Inflammatory macrophage (primary cell): ENCODE data around the gene CPTP.
A peak's percentile ranks its signal among the peaks of the same experiment; 100 is the strongest.

ENCODE experiments used
- DNase-seq, 2 donors: peaks; one replicate each; pipeline ENCODE4 v3.0.0-alpha.2; 2020 to 2022

Gene CPTP

GRCh38 chr1:1370771-1371300, 46.2 kb downstream of the CPTP start:
- no peak for DNase-seq

- DNase-seq, result no peak
Observed at GRCh38 chr1:1371364-1371745, 46.8 kb downstream of the CPTP start.

GRCh38 chr1:1371746-1372711, 47.4 kb downstream of the CPTP start:
- peak; percentile 40 to 52 for DNase-seq

- DNase-seq, result no peak
Observed at GRCh38 chr1:1373051-1373814, 48.6 kb downstream of the CPTP start.

GRCh38 chr1:1373815-1374588, 49.4 kb downstream of the CPTP start:
- no peak for DNase-seq

- peak in 1 of 2 donors; percentile 7 for DNase-seq
Observed at GRCh38 chr1:1374589-1374928, 50.0 kb downstream of the CPTP start.

GRCh38 chr1:1374929-1375662, 50.5 kb downstream of the CPTP start, which contains the start of gene AURKAIP1:
Gene AURKAIP1 (minus strand): TSS chr1:1375207. CDS start chr1:1374756, 451 bp downstream.
- DNase-seq, result peak; percentile 100

GRCh38 chr1:1376551-1377226, 52.1 kb downstream of the CPTP start:
- no peak for DNase-seq

- DNase-seq, result no peak
Observed at GRCh38 chr1:1377540-1378205, 53.1 kb downstream of the CPTP start.
